A549 (cell line): ENCODE measurements around the gene ZC3H14. TPM values are rescaled to one million over a fixed set of nuclear protein-coding genes. Genes with fewer than 3 reads are reported as not detected.

ENCODE experiments used
- ATAC-seq, 2 experiments: fragments of 200-7000 bp in 1 of 2; fragments of >200 bp in 1 of 2; cut with Nextera tagmentation in 1 of 2; cut with Tn5 transposase in 1 of 2; 3 replicates each; pipeline versions ENCODE4 v1.8.0 to v1.9.1; 2018 to 2020; ENCODE audit warnings: mild to moderate bottlenecking in 1 of 2, moderate library complexity in 1 of 2
- CTCF ChIA-PET: fragments of 300-600 bp; sonication (Branson Sonifier 250); formaldehyde crosslinking; extraction: SDS; loops from one replicate; lab custom pipeline; 2021; ENCODE audit warnings: antibody characterized with exemption, inconsistent platforms; lab: Yijun Ruan, JAX
- POLR2A ChIA-PET: fragments of 350-600 bp; formaldehyde crosslinking; extraction: SDS; loops from one replicate; lab custom pipeline; 2021; ENCODE audit warnings: antibody characterized with exemption, inconsistent platforms; lab: Yijun Ruan, JAX
- DNase-seq, 2 experiments: peaks; one replicate each; pipeline versions ENCODE4 v3.0.0 to v3.0.0-alpha.2; 2011 to 2016; ENCODE audit warnings: low read depth in 1 of 2, low spot score in 1 of 2
- FAIRE-seq: peaks from 2 replicates; lab custom pipeline; 2011; peaks lifted over from hg19 to GRCh38; lab: Jason Lieb, UNC
- H3K27ac ChIP-seq, 2 experiments: fragments of >200 bp; sonication (Bioruptor Twin); formaldehyde crosslinking; 3 replicates each; pipeline ENCODE4 v1.5.1; 2016 to 2017
- H3K4me1 ChIP-seq: fragments of >200 bp; sonication (Bioruptor Twin); formaldehyde crosslinking; 3 replicates; pipeline ENCODE4 v1.6.1; 2016
- H3K4me2 ChIP-seq: fragments of >200 bp; sonication (Bioruptor Twin); formaldehyde crosslinking; 3 replicates; pipeline ENCODE4 v1.6.1; 2016
- H3K4me3 ChIP-seq: fragments of >200 bp; sonication (Bioruptor Twin); formaldehyde crosslinking; 3 replicates; pipeline ENCODE4 v1.5.1; 2016
- H3K9me3 ChIP-seq: fragments of >200 bp; sonication (Bioruptor Twin); formaldehyde crosslinking; 3 replicates; pipeline ENCODE4 v1.6.1; 2016
- CBX2 ChIP-seq: fragments of 200-600 bp; sonication (generic); IDR thresholded peaks from 2 replicates; pipeline ENCODE4 v1.6.1; 2016; ENCODE audit warnings: low read depth, mild to moderate bottlenecking, borderline replicate concordance
- CBX8 ChIP-seq: fragments of 200-600 bp; sonication (generic); IDR thresholded peaks from 2 replicates; pipeline ENCODE4 v1.6.1; 2016
- CEBPB ChIP-seq, 2 experiments: fragments of >200 bp in 1 of 2; sonication (Bioruptor Twin) in 1 of 2; formaldehyde crosslinking in 1 of 2; IDR thresholded peaks; 2 replicates each; pipeline ENCODE4 v1.6.1; 2012 to 2016
- CHD2 ChIP-seq: fragments of 150-350 bp; IDR thresholded peaks from 2 replicates; pipeline ENCODE4 v1.6.1; 2014; ENCODE audit warnings: low read length; ENCODE audit not compliant: partially characterized antibody
- CHD4 ChIP-seq: fragments of 200-600 bp; sonication (generic); IDR thresholded peaks from 2 replicates; pipeline ENCODE4 v1.6.1; 2016; ENCODE audit warnings: antibody characterized with exemption, mild to moderate bottlenecking, borderline replicate concordance
- EHF ChIP-seq: fragments of 250-450 bp; sonication (Bioruptor Pico); IDR thresholded peaks from 2 replicates; pipeline ENCODE4 v1.5.0; 2020; ENCODE audit warnings: mild to moderate bottlenecking
- ESRRA ChIP-seq: fragments of 150-350 bp; IDR thresholded peaks from 2 replicates; pipeline ENCODE4 v1.6.1; 2014; ENCODE audit warnings: mild to moderate bottlenecking, low read length, borderline replicate concordance
- HDAC2 ChIP-seq: fragments of 200-600 bp; sonication (generic); IDR thresholded peaks from 2 replicates; pipeline ENCODE4 v1.6.1; 2016
- JUN ChIP-seq, 2 experiments: fragments of >200 bp; sonication (Bioruptor Twin); formaldehyde crosslinking; IDR thresholded peaks; 2 replicates in 1 of 2; 3 replicates in 1 of 2; pipeline ENCODE4 v1.6.1; 2016 to 2017
- KDM1A ChIP-seq: fragments of 200-600 bp; sonication (generic); IDR thresholded peaks from 2 replicates; pipeline ENCODE4 v1.6.1; 2016; ENCODE audit warnings: low read depth, mild to moderate bottlenecking
- NR3C1 ChIP-seq: fragments of >200 bp; sonication (Bioruptor Twin); formaldehyde crosslinking; IDR thresholded peaks from 3 replicates; pipeline ENCODE4 v1.6.1; 2017
- PHF8 ChIP-seq: fragments of 200-600 bp; sonication (generic); IDR thresholded peaks from 2 replicates; pipeline ENCODE4 v1.6.1; 2016; ENCODE audit warnings: low read depth, mild to moderate bottlenecking, antibody characterized with exemption, moderate library complexity, borderline replicate concordance
- POLR2AphosphoS2 ChIP-seq: conservative IDR thresholded peaks from 2 replicates; pipeline ENCODE4 v1.6.1; 2012; ENCODE audit warnings: low read length, improper control_type of control experiment, inconsistent platforms
- RCOR1 ChIP-seq: fragments of 150-350 bp; IDR thresholded peaks from 2 replicates; pipeline ENCODE4 v1.6.1; 2014; ENCODE audit warnings: antibody characterized with exemption, low read length, low read depth
- RFX5 ChIP-seq: fragments of 450-650 bp; IDR thresholded peaks from 2 replicates; pipeline ENCODE4 v1.7.1; 2014; ENCODE audit warnings: antibody characterized with exemption, mild to moderate bottlenecking, moderate library complexity
- SMC3 ChIP-seq: fragments of >200 bp; sonication (Bioruptor Twin); formaldehyde crosslinking; IDR thresholded peaks from 3 replicates; pipeline ENCODE4 v1.6.1; 2018; ENCODE audit warnings: inconsistent platforms
- SREBF2 ChIP-seq: fragments of 450-650 bp; IDR thresholded peaks from 2 replicates; pipeline ENCODE4 v1.6.1; 2014; ENCODE audit warnings: mild to moderate bottlenecking, moderate library complexity
- TFCP2L1 ChIP-seq: fragments of 250-450 bp; sonication (Bioruptor Pico); IDR thresholded peaks from 2 replicates; pipeline ENCODE4 v1.5.0; 2021; ENCODE audit warnings: mild to moderate bottlenecking
- TP53 ChIP-seq: fragments of 250-450 bp; sonication (Bioruptor Pico); IDR thresholded peaks from 2 replicates; pipeline ENCODE4 v1.5.0; 2021; ENCODE audit warnings: mild to moderate bottlenecking, moderate library complexity
- ZC3H11A ChIP-seq: fragments of 450-650 bp; IDR thresholded peaks from 2 replicates; pipeline ENCODE4 v1.6.1; 2014; ENCODE audit warnings: antibody characterized with exemption, mild to moderate bottlenecking
- WGBS: methylation state at CpG from one replicate; pipeline ENCODE4 v1.1.6; 2017; ENCODE audit errors: missing lambda C conversion rate; 5-methylcytosine and 5-hydroxymethylcytosine counted together
- polyA plus RNA-seq, 4 experiments: library from polyadenylated mRNA; depleted of rRNA in 3 of 4; stranded (reverse); fragments of >200 nt; fragmentation: RNase III in 1 of 4; extraction: RNeasy Plus Mini Kit Qiagen cat#74134 plus additional on column Dnase treatment in 1 of 4; gene quantifications; 2 replicates in 3 of 4; 3 replicates in 1 of 4; pipeline ENCODE4 v1.2.3, GENCODE V29; 2011 to 2017
- small RNA-seq, 6 experiments: library from RNA; depleted of rRNA; stranded (forward); fragments of <200 nt; gene quantifications; one replicate each; pipeline ENCODE3, GENCODE V24; 2012
- TF ChIP-seq, protein P1 (sequence below): fragments of 250-450 bp; sonication (Bioruptor Pico); IDR thresholded peaks from 2 replicates; pipeline ENCODE4 v1.5.0; 2021; ENCODE audit warnings: mild to moderate bottlenecking, moderate library complexity, borderline replicate concordance
- TF ChIP-seq, protein P2 (sequence below): IDR thresholded peaks from 2 replicates; pipeline ENCODE4 v1.6.1; 2012
- TF ChIP-seq, protein P3 (sequence below): fragments of >200 bp; sonication (Bioruptor Twin); formaldehyde crosslinking; IDR thresholded peaks from 2 replicates; pipeline ENCODE4 v1.6.1; 2016

ZC3H14 gene
- polyA plus RNA-seq, 2 of the 4 experiments (the other 2 are of a cell fraction) = 64.5 to 141 TPM

DNA sequence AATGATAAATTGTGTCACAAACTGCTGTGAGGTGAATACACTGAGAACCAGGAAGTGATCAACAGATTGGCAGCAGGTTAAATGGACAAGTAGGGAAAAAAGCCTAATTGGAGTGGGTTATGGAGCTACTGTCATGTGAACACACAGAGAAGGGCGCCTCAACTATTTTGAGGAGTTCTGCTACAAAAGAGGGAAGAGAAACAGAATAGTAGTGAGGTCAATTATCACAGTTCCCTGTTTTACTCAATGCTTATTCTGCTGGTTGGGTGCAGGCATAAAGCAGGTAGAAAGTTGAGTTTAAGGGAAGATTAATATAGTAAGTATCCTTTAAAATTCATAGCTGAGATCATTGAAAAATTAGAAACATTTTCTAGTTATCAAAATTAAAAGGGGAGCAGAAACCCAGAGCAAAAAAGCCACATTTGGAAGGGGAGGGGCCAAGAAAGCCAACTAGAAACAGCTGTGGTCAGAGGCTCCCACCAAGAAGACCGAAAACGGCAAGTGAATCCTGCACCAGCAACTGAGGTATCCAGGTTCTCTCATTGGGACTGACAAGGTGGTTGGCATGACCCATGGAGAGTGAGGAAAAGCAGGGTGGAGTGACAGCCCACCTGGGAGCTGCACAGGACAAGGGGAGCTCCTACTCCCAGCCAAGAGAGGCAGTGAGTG is 105.7 kb downstream of the ZC3H14 start (continued):
- TF ChIP-seq, protein P1, sequence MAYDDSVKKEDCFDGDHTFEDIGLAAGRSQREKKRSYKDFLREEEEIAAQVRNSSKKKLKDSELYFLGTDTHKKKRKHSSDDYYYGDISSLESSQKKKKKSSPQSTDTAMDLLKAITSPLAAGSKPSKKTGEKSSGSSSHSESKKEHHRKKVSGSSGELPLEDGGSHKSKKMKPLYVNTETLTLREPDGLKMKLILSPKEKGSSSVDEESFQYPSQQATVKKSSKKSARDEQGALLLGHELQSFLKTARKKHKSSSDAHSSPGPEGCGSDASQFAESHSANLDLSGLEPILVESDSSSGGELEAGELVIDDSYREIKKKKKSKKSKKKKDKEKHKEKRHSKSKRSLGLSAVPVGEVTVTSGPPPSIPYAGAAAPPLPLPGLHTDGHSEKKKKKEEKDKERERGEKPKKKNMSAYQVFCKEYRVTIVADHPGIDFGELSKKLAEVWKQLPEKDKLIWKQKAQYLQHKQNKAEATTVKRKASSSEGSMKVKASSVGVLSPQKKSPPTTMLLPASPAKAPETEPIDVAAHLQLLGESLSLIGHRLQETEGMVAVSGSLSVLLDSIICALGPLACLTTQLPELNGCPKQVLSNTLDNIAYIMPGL = no peak
- TF ChIP-seq EHF = no peak
- TF ChIP-seq TP53 (CRISPR knock-in tag) = no peak
- no peak for TF ChIP-seq CHD4
- TF ChIP-seq PHF8 = no peak
- no peak for TF ChIP-seq TFCP2L1

DNA sequence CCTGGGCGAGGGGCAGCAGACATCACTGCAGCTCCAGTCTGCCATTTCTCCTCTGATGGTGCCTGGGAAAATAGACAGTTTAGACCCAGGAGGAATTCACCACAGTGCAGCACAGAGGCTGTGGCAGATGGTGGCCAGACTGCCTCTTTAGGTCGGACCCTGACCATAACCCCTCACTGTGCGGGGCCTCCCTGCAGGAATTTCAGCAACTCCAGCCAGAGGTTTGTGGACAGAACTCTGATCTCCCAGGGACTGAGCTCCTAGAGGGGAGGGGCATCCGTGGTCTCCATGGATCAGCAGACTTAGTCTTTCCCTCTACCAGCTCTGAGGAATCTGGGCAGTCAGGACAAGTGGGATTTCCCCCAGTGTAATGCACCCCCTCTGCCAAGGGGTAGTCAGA is 106.5 kb downstream of the ZC3H14 start:
- TF ChIP-seq HDAC2 (no peak), POLR2AphosphoS2 (no peak), SMC3 (no peak), CBX8 (no peak), ESRRA (no peak), CHD2 (no peak), RFX5 (no peak), ZC3H11A (no peak), CBX2 (no peak), KDM1A (no peak), RCOR1 (no peak), SREBF2 (no peak), NR3C1 (no peak), CEBPB (IDR thresholded peaks at IDR 0.05) (no peak), JUN (IDR thresholded peaks at IDR 0.05) (no peak)
- TF ChIP-seq, protein P2, sequence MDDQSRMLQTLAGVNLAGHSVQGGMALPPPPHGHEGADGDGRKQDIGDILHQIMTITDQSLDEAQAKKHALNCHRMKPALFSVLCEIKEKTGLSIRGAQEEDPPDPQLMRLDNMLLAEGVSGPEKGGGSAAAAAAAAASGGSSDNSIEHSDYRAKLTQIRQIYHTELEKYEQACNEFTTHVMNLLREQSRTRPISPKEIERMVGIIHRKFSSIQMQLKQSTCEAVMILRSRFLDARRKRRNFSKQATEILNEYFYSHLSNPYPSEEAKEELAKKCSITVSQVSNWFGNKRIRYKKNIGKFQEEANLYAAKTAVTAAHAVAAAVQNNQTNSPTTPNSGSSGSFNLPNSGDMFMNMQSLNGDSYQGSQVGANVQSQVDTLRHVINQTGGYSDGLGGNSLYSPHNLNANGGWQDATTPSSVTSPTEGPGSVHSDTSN = no peak
- TF ChIP-seq, protein P3, sequence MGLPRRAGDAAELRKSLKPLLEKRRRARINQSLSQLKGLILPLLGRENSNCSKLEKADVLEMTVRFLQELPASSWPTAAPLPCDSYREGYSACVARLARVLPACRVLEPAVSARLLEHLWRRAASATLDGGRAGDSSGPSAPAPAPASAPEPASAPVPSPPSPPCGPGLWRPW = no peak
- TF ChIP-seq, all 56 proteins: peak for 0
- WGBS = 35% methylated on average over 4 of the region's 4 CpGs

More for the DNA sequence above, 106.5 kb downstream of the ZC3H14 start:
- CTCF ChIA-PET = interaction anchor here (0.7 to 4.6 kb wide), 8 partner anchors 8 to 1567 kb away, joined by 3 to 24 read pairs (median 5); partner anchors contain the start of gene EML5
- no peak overlapping the region for H3K4me3 ChIP-seq
- POLR2A ChIA-PET = no interaction called here
- peaks cover 2% of the 10 kb centered on the region; the same call in 1 of the 3 replicates for H3K9me3 ChIP-seq
- no peak for ATAC-seq
- DNase-seq = no peak
- no peak overlapping the region for H3K4me2 ChIP-seq
- no peak for FAIRE-seq
- no peak overlapping the region for H3K27ac ChIP-seq
- H3K4me1 ChIP-seq = no peaks in the 10 kb centered on the region

Small RNA genes within 50 kb of the gene (small RNA-seq; reads per million reads assigned to genes)
- 0 reads per million in 6 experiments for gene RNU4-22P

Other genes starting within 250 kb of the ZC3H14 start
- not detected in 2 replicates for gene KCNK10, start 239.8 kb upstream of the ZC3H14 start, polyA plus RNA-seq (2011; rRNA removed)
- not detected in 3 replicates for gene KCNK10, start 239.8 kb upstream of the ZC3H14 start, polyA plus RNA-seq (2017; fragmentation: RNase III; extraction: RNeasy Plus Mini Kit Qiagen cat#74134 plus additional on column Dnase treatment)
- gene SPATA7, start 177.4 kb upstream of the ZC3H14 start, polyA plus RNA-seq (2011; rRNA removed) = 9.3 and 11.2 TPM in 2 replicates
- gene SPATA7, start 177.4 kb upstream of the ZC3H14 start, polyA plus RNA-seq (2017; fragmentation: RNase III; extraction: RNeasy Plus Mini Kit Qiagen cat#74134 plus additional on column Dnase treatment) = 4.1 to 4.5 TPM (median 4.2 TPM) in 3 replicates
- 8.3 and 9.8 TPM in 2 replicates for gene PTPN21, start 8.0 kb upstream of the ZC3H14 start, polyA plus RNA-seq (2011; rRNA removed)
- 6.0 to 7.2 TPM (median 6.5 TPM) in 3 replicates for gene PTPN21, start 8.0 kb upstream of the ZC3H14 start, polyA plus RNA-seq (2017; fragmentation: RNase III; extraction: RNeasy Plus Mini Kit Qiagen cat#74134 plus additional on column Dnase treatment)
- 0.40 and 0.62 TPM in 2 replicates for gene EML5, start 229.9 kb downstream of the ZC3H14 start, polyA plus RNA-seq (2011; rRNA removed)
- gene EML5, start 229.9 kb downstream of the ZC3H14 start, polyA plus RNA-seq (2017; fragmentation: RNase III; extraction: RNeasy Plus Mini Kit Qiagen cat#74134 plus additional on column Dnase treatment) = 0.44 to 0.86 TPM (median 0.54 TPM) in 3 replicates